ENCODE results near the gene SMOC2.

SMOC2 gene

GRCh38 chr6:168480481-168480880 lies 39.5 kb downstream of the SMOC2 start:
- DNase-seq (ENCODE audit: low read depth, low spot score) = no peak

- no peak for DNase-seq (ENCODE audit: low read depth, low spot score)
Observed at GRCh38 chr6:168485818-168486217, 44.8 kb downstream of the SMOC2 start.

GRCh38 chr6:168490757-168491156 lies 49.8 kb downstream of the SMOC2 start:
- no peak for DNase-seq (ENCODE audit: low read depth, low spot score)

- no peak for DNase-seq (ENCODE audit: low read depth, low spot score)
Observed at GRCh38 chr6:168493976-168494375, 53.0 kb downstream of the SMOC2 start.

GRCh38 chr6:168494726-168495125 lies 53.7 kb downstream of the SMOC2 start:
- no peak for DNase-seq (ENCODE audit: low read depth, low spot score)

GRCh38 chr6:168495133-168495532 lies 54.1 kb downstream of the SMOC2 start:
- DNase-seq (ENCODE audit: low read depth, low spot score) = no peak

GRCh38 chr6:168495636-168496035 lies 54.7 kb downstream of the SMOC2 start:
- DNase-seq (ENCODE audit: low read depth, low spot score) = no peak

- DNase-seq (ENCODE audit: low read depth, low spot score) = no peak
Observed at GRCh38 chr6:168496139-168496996, 55.4 kb downstream of the SMOC2 start.

GRCh38 chr6:168496997-168497331 lies 56.0 kb downstream of the SMOC2 start:
- DNase-seq (ENCODE audit: low read depth, low spot score) = no peak

- no peak for DNase-seq (ENCODE audit: low read depth, low spot score)
Observed at GRCh38 chr6:168497381-168497780, 56.4 kb downstream of the SMOC2 start.

- DNase-seq (ENCODE audit: low read depth, low spot score) = no peak
Observed at GRCh38 chr6:168498161-168498843, 57.3 kb downstream of the SMOC2 start.

GRCh38 chr6:168499045-168499650 lies 58.2 kb downstream of the SMOC2 start:
- no peak for DNase-seq (ENCODE audit: low read depth, low spot score)

GRCh38 chr6:168500519-168500918 lies 59.5 kb downstream of the SMOC2 start:
- DNase-seq (ENCODE audit: low read depth, low spot score) = no peak

GRCh38 chr6:168501561-168501960 lies 60.6 kb downstream of the SMOC2 start:
- no peak for DNase-seq (ENCODE audit: low read depth, low spot score)

- DNase-seq (ENCODE audit: low read depth, low spot score) = no peak
Observed at GRCh38 chr6:168504366-168504765, 63.4 kb downstream of the SMOC2 start.

- no peak for DNase-seq (ENCODE audit: low read depth, low spot score)
Observed at GRCh38 chr6:168506460-168506859, 65.5 kb downstream of the SMOC2 start.

- no peak for DNase-seq (ENCODE audit: low read depth, low spot score)
Observed at GRCh38 chr6:168507297-168507696, 66.3 kb downstream of the SMOC2 start.

- no peak for DNase-seq (ENCODE audit: low read depth, low spot score)
Observed at GRCh38 chr6:168507730-168508129, 66.7 kb downstream of the SMOC2 start.

- no peak for DNase-seq (ENCODE audit: low read depth, low spot score)
Observed at GRCh38 chr6:168508903-168509302, 67.9 kb downstream of the SMOC2 start.

- no peak for DNase-seq (ENCODE audit: low read depth, low spot score)
Observed at GRCh38 chr6:168513766-168514165, 72.8 kb downstream of the SMOC2 start.

GRCh38 chr6:168514216-168514615 lies 73.2 kb downstream of the SMOC2 start:
- DNase-seq (ENCODE audit: low read depth, low spot score) = no peak

- DNase-seq (ENCODE audit: low read depth, low spot score) = no peak
Observed at GRCh38 chr6:168515376-168515775, 74.4 kb downstream of the SMOC2 start.
